ENCODE data around the gene MYO18A.

The MYO18A gene

GRCh38 chr17:29113334-29113733, 66.9 kb downstream of the MYO18A start:
- no peak for TF ChIP-seq CTCF (IDR thresholded peaks at IDR 0.05)

DNA sequence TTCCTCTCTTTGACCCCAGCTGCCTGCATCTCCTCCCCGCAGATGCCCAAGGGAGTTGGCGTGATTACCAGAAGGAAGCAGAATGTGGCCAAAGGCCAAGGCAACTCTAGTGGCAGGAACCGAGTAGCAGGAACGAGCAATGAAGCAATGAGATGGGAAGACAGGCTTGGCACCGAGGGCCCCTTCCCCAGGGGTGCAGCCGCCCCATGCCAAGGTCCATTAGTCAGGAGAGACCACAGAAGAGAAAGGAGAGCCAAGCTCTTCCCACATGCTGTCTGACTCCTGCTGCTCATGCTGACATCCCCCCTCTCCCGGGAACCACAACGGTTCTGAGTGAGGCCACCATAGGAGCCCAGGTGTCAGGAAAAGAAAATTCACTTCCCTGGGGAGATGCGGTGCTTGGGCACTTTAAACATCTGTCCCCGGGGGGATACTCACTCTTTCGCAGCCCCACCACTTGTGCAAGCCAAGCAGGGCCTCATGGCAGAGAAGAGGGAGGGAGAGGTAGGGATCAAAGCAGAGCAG, 67.4 kb downstream of the MYO18A start:
- no peak for TF ChIP-seq CTCF (IDR thresholded peaks at IDR 0.05)

GRCh38 chr17:29111816-29112499, 68.2 kb downstream of the MYO18A start:
- peak; percentile 97 for TF ChIP-seq CTCF (IDR thresholded peaks at IDR 0.05)

- TF ChIP-seq CTCF (IDR thresholded peaks at IDR 0.05) = no peak
These were observed 69.8 kb downstream of the MYO18A start for GRCh38 chr17:29110372-29110757.

DNA sequence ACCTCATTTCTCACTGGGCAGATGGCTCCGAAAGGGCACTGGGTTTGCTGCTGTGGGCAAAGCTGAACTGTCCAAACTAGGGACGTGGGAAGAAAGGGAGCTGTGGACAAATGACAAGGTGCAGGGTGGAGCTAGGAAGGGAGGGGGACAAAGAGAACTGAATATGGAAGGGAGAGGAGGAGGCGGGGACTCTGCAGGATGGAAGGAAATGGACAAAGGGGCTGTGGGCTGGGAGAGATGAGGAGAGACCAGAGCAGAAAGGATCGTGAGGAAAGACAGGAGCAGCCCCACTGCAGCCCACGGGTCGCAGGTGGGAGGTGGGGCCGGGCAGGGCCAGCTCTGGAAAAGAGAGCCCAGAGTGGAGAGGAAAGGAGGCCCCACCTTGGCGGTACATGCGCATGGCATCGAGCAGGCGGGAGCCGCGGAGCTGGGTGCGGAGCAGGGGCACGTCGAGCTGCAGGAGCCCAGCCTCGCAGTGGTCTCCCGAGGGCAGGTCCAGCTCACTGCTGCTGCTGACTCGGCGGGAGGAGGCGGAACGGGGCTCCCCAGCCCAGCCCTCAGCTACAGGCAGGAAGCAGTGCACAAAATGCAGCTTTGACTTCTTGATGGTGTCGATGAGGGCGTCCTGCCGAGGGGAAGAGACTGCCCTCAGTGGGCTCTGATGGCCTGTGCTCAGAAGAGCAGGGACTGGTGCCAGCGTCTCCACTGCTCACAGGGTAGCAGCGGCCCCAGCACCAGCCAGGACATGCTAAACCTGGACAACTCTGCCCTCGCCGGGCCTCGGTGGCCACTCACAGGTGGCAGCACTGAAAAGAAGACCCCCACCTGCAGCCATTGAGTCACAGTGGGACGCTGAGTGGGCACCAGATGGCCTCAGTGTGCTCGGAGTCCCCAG, 70.5 kb downstream of the MYO18A start:
- no peak for TF ChIP-seq CTCF (IDR thresholded peaks at IDR 0.05)

GRCh38 chr17:29108823-29109476, 71.2 kb downstream of the MYO18A start:
- no peak for TF ChIP-seq CTCF (IDR thresholded peaks at IDR 0.05)

All from LNCAP (cell line).